HG03045 (cell line): ENCODE measurements around the gene DYNLL1.
"Not testable (repeated sequence)": the region's sequence is repeated elsewhere in the genome, so short reads cannot be mapped to it uniquely, and the experiment has no call there.

Experiments used
- ATAC-seq: cut with Tn5 transposase; IDR thresholded peaks from one replicate; pipeline ENCODE4 v1.9.1; 2021; ENCODE audit warnings: mild to moderate bottlenecking, moderate library complexity; ENCODE audit not compliant: unreplicated experiment

DYNLL1 gene

DNA sequence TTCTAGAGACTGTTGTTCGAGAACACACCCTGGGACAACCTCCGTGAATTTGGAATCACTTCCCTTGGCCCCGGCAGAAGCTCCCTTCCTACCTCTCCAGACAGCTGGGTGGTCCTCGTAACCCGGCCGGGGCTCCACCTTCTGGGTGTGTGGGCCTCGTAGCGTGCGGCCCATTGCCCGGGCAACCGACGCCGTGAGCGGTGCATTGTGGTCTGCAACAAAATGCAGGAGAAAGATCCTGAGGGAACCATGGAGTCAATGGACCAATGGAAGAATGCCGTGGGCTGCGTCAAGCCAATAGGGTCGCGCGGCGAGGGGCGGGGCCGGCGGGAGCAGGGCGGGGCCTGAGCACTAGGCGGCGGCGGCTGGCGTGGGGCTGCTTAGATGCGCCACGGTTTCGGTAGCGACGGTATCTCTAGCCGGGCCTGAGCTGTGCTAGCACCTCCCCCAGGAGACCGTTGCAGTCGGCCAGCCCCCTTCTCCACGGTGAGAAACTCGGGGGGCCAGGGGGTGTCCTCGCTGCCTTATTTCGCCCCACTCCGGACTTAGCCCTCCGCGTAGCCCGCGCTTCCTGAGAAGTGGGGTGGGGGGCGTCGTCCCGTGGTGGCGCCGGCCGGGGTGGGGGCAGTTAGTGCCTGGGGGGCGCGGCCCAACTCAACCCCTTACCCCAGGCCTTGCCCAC lies at the start of gene DYNLL1:
DYNLL1 (plus strand) TSS at position 383 of the 682 bp plus-strand sequence. CDS start 309 bp downstream, outside the sequence.
- ATAC-seq, result peak; percentile 90

DNA sequence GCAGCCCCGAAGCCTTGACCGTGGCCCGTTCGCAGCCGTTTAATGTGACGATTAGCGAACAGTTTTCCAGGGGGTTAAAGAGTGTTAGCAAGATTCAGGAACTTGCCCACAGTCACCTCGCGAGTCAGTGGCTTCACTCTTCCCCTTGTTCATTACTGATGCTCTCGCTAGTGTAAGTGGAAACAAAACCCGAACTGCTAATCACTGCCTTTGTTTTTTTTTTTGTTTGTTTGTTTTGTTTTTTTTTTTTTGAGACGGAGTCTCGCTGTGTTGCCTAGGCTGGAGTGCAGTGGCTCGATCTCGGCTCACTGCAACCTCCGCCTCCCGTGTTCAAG lies 49.1 kb upstream of the DYNLL1 start:
- not testable (repeated sequence) for ATAC-seq

DNA sequence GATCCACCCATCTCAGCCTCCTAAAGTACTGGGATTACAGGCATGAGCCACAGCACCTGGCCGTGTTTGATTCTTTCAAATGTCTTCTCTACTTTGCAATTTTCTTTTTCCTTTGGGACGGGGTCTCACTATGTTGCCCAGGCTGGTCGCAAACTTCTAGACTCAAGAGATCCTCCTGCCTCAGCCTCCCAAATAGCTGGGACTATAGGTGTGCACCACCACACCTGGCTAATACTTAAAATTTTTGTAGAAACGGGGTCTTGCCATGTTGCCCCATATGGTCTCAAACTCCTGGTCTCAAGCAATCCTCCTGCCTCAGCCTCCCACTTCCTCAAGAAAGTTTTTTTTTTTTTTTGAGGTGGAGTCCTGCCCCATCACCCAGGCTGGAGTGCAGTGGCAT lies 47.9 kb upstream of the DYNLL1 start:
- no peak for ATAC-seq

GRCh38 chr12:120452524-120452923 lies 43.4 kb upstream of the DYNLL1 start:
- not testable (repeated sequence) for ATAC-seq

GRCh38 chr12:120453060-120453750 lies 42.7 kb upstream of the DYNLL1 start:
- no peak for ATAC-seq

DNA sequence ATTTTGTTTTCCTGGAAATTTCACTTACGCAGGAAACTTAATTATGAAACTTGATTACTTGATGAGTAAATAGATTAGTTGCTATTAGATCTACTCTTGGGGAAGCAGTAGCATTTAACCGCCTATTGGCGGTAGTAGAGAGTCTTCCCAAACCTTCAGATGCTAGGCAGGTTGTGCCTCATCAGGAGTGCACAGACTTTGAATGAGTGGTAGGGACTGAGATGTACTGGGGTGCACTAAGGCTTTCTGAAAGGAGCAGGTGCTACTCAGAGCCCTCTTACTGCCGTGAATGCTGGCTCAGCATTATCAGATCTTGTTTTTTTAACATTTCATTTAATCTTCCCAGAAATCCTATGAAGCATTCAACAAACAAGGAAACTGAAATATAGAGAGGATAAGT lies 41.9 kb upstream of the DYNLL1 start:
- ATAC-seq, result no peak

GRCh38 chr12:120455302-120455701 lies 40.6 kb upstream of the DYNLL1 start:
- no peak for ATAC-seq

DNA sequence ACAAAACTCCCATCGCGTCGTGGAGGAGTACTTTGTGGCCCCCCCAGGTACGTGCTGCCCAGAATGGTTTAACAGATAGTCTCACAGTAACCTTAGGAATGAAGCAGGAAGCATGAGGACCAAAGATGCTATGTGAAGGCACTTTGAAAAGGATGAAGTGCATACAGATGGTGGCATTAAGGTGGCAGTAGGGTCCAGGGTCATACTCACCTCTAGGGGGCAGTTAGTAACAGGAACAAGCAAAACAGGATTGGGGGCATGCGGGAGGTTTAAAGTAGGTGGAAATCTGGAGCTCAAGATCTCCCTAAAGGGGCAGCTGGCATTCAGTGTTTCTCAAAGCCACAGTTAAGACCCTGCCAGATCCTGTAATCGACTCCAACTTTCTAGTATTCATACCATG lies 38.8 kb upstream of the DYNLL1 start:
- ATAC-seq, result no peak

- no peak for ATAC-seq
These were observed 35.8 kb upstream of the DYNLL1 start for GRCh38 chr12:120460157-120460556.

DNA sequence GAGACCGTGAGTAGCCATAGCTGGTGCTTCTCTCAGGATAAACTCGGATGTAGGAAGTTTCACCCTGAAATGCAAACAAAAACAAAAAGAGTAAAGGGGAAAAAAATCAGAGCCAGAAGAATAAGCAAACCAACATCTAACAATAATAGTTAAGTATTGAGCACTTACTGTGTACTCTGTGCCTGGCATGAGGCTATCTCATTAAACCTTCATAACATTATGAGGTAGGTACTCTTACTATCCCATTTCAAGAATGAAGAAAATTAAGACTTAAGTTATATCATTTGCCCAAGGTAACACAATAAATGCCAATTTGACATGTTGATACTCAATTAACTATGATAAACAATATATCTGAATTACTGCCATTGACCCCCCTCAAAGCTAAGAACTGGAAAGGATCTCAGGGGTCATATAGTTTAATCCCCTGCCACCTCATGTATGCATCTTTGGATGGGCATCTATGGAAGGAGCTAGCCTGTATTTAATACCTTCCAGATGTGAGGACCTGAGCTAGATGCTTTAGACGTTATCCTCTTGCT lies 33.7 kb upstream of the DYNLL1 start:
- no peak for ATAC-seq

DNA sequence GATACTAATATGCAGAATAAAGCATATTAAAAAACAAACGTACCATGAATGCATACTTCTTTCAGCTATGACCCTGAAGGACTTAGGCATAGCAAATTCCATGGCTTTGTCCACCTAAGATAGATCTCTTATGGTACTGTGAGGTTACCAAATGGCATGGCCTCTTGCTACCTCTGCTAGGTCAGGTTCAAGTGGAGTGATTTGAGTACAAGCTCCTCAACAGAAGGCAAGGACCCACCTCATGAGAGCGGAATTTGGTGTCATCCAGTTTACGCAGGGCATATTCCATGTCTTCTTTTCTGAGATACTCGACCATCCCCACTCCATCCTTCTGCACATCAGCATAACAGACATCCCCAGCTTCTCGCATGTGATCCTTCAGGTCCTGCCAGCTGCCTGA lies 32.2 kb upstream of the DYNLL1 start:
- no peak for ATAC-seq

- no peak for ATAC-seq
These were observed 30.2 kb upstream of the DYNLL1 start for GRCh38 chr12:120465756-120466155.

DNA sequence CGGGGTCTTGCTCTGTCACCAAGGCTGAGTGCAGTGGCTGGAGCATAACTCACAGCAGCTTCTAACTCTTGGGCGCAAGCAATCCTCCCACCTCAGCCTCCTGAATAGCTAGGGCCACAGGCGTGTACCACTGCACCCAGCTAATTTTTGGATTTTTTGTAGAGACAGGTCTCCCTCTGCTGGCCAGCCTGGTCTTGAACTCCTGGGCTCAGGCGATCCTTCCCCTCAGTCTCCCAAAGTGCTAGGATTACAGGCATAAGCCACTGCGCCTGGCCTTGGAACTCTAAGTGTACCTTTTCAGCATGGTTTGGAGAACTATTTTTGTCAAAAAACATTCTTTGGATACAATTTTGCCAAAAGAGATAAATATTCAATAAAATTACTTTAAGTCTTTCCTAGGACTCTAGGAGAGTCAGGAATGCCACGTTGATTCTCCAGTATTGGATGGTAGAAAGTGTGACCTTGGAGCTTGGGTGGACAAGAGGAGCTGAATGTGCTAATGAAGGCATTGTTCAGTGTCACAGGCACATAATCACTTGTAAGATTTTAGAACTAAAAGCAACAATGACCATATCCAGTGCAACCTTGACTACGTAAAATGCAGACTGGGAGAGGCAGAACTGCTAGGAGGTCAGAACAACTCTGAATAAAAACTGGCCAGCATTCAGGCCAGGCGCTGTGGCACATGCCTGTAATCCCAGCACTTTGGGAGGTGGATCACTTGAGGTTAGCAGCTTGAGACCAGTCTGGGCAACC lies 29.2 kb upstream of the DYNLL1 start:
- no peak for ATAC-seq

- no peak for ATAC-seq
These were observed 28.5 kb upstream of the DYNLL1 start for GRCh38 chr12:120467439-120467838.

GRCh38 chr12:120468325-120468820 lies 27.5 kb upstream of the DYNLL1 start:
- ATAC-seq, result no peak

GRCh38 chr12:120468821-120469449 lies 27.0 kb upstream of the DYNLL1 start:
- ATAC-seq, result peak; percentile 27

GRCh38 chr12:120469450-120470149 lies 26.3 kb upstream of the DYNLL1 start, which contains the start of gene SRSF9:
Gene SRSF9 (minus strand): TSS chr12:120469748. CDS start chr12:120469609, 139 bp downstream.
- ATAC-seq, result peak; percentile 86

DNA sequence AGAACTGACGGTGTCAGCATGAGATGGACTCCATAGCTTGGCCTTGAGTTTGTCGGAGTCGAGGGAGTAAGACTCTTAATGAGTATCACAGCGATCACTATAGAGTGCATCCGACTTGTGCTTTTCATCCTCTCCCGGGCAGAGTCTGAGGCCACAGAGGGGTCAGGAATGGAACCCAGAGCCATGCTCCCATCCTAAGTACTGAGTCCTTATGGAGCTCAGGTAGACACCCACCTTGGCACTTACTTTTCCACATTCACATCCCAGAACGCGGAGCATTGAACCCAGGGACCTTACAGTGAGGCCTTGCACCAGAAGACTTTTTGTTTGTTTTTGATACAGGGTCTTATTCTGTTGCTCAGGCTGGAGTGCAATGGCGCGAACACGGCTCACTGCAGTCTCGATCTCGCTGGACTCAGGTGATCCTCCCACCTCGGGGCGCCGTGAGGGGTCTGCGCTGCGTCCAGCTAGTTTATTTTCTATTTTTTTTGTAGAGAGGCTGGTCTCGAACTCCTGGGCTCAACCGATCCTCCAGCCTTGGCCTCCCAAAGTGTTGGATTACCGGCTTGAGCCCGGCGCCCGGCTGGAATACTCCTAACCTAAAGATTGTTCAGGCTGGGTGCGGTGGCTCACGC lies 25.6 kb upstream of the DYNLL1 start:
- ATAC-seq, result no peak

DNA sequence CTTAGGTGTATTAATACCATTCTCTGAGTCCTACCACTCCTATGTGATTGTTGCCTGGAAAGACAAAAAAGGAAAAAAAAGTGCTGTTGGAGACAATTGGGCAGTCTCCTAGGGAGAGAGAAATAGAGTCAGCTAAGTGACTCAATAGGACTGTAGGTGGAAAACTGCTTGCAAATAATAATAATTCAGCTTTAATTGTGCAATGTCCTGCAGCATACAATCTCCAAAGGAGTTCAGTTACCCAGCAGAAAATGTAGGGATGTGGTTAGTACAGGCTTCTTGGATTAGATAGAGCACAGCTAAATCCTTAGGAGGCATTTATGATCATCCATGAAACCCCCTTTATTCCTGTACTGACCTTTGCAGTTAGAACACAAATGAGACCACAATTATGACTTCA lies 23.4 kb upstream of the DYNLL1 start:
- ATAC-seq, result no peak
